ENCODE measurements around the gene TUBA1A. TPM values are rescaled to one million over a fixed set of nuclear protein-coding genes. Genes with fewer than 3 reads are reported as not detected.
"Not testable (repeated sequence)": the region's sequence is repeated elsewhere in the genome, so short reads cannot be mapped to it uniquely, and the experiment has no call there.

Gene TUBA1A
- total and polyA plus RNA-seq, 3 donors from 2014 or later = 156 to 282 (median 269) TPM

GRCh38 chr12:49138999-49139398 lies 49.9 kb downstream of the TUBA1A start:
- Histone ChIP-seq H3K36me3 (ENCODE audit: low read depth, missing control alignments) (no peaks in the 10 kb centered on the region), H3K4me1 (no peaks in the 10 kb centered on the region), H3K9me3 (no peaks in the 10 kb centered on the region), H3K27me3 (no peaks in the 10 kb centered on the region), H3K27ac (no peak overlapping the region), H3K4me3 (no peak overlapping the region)
- no peak for TF ChIP-seq CTCF (IDR thresholded peaks at IDR 0.05)
- no peak for TF ChIP-seq POLR2A (IDR thresholded peaks at IDR 0.05)
- 89 to 91% methylated on average over 2 of the region's 2 CpGs for WGBS, 2 donors
- no peak for DNase-seq
- intact Hi-C loops (cut with DNase I; ENCODE audit: low total_unique reads) = no loop called here

GRCh38 chr12:49138587-49138986 lies 50.3 kb downstream of the TUBA1A start:
- no peak overlapping the region for H3K4me3 ChIP-seq
- H3K36me3 ChIP-seq (ENCODE audit: low read depth, missing control alignments) = no peaks in the 10 kb centered on the region
- no peaks in the 10 kb centered on the region for H3K27me3 ChIP-seq
- no peak for TF ChIP-seq POLR2A (IDR thresholded peaks at IDR 0.05)
- no peak for TF ChIP-seq CTCF (IDR thresholded peaks at IDR 0.05)
- intact Hi-C loops (cut with DNase I; ENCODE audit: low total_unique reads) = no loop called here
- 49 to 51% methylated on average over 2 of the region's 2 CpGs for WGBS, 2 donors
- DNase-seq = peak; percentile 55
- no peaks in the 10 kb centered on the region for H3K4me1 ChIP-seq
- H3K27ac ChIP-seq = no peak overlapping the region
- H3K9me3 ChIP-seq = no peaks in the 10 kb centered on the region

DNA sequence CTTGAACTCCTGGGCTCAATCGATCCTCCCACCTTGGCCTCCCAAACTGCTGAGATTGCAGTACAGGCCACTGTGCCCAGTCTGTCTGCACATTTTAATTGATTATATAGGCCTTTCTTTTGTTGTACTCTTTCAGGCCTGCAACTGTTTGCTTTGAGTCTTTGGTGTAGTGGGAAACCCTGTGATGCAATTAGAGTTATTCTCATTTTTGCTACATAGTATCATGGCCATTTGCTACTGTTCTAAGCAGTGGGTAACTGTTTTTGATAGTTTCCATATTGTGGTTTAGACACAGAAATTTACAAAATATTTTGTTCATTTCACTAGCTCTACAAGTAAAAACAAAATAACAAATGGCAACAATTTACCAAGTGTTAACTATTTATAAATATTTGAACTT lies 51.4 kb downstream of the TUBA1A start:
- intact Hi-C loops (cut with DNase I; ENCODE audit: low total_unique reads) = no loop called here
- H3K9me3 ChIP-seq = no peaks in the 10 kb centered on the region
- DNase-seq = no peak
- no peaks in the 10 kb centered on the region for H3K27me3 ChIP-seq
- 72 to 74% methylated on average over 1 of the region's 1 CpG for WGBS, 2 donors
- H3K4me1 ChIP-seq = peaks cover 6% of the 10 kb centered on the region
- H3K36me3 ChIP-seq (ENCODE audit: low read depth, missing control alignments) = no peaks in the 10 kb centered on the region
- H3K4me3 ChIP-seq = no peak overlapping the region
- TF ChIP-seq POLR2A (IDR thresholded peaks at IDR 0.05) = no peak
- TF ChIP-seq CTCF (IDR thresholded peaks at IDR 0.05) = no peak
- H3K27ac ChIP-seq = peak overlapping the region; percentile 31 to 85

DNA sequence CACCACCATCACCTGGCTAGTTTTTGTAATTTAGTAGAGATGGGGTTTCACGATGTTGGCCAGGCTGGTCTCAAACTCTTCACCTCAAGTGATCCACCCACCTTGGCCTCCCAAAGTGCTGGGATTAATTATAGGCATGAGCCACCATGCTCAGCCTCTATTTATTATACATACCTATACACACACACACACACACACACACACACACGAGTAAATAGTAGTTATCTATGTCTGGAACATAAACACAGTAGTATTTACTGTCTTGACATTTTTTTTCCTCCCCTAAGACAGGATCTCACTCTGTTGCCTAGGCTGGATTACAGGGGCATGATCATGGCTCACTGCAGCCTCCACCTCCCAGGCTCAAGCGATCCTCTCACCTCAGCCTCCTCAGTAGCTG lies 51.9 kb downstream of the TUBA1A start:
- H3K9me3 ChIP-seq; DNase-seq; intact Hi-C loops (cut with DNase I; ENCODE audit: low total_unique reads); H3K27me3 ChIP-seq; H3K4me3 ChIP-seq; H3K36me3 ChIP-seq (ENCODE audit: low read depth, missing control alignments): not testable (repeated sequence)
- Histone ChIP-seq H3K27ac (peak overlapping the region; percentile 31 to 85), H3K4me1 (peaks cover 11% of the 10 kb centered on the region)
- WGBS, 2 donors = 85 to 88% methylated on average over 3 of the region's 3 CpGs

Small RNA genes within 50 kb of the gene (small RNA-seq; reads per million reads assigned to genes)
- gene RF00017 = 0 reads per million in 2 donors

Other genes starting within 250 kb of the TUBA1A start
- 10 to 100 TPM; 78.3 to 92.9 TPM for gene ARF3, start 231.6 kb downstream of the TUBA1A start, total RNA-seq
- 134 TPM for gene ARF3, start 231.6 kb downstream of the TUBA1A start, polyA plus RNA-seq (ENCODE audit: insufficient read depth, low read depth, low replicate concordance)
- 1 to 10 TPM; 1.1 to 3.1 TPM for gene WNT10B, start 217.3 kb downstream of the TUBA1A start, total RNA-seq
- gene WNT10B, start 217.3 kb downstream of the TUBA1A start, polyA plus RNA-seq (ENCODE audit: insufficient read depth, low read depth, low replicate concordance) = 1.8 TPM
- gene WNT1, start 210.8 kb downstream of the TUBA1A start, total RNA-seq = 1 to 10 TPM; 1.2 to 1.4 TPM
- gene WNT1, start 210.8 kb downstream of the TUBA1A start, polyA plus RNA-seq (ENCODE audit: insufficient read depth, low read depth, low replicate concordance) = 0.62 TPM
- under 1 TPM; 0.31 to 0.55 TPM for gene DDN, start 189.7 kb downstream of the TUBA1A start, total RNA-seq
- gene DDN, start 189.7 kb downstream of the TUBA1A start, polyA plus RNA-seq (ENCODE audit: insufficient read depth, low read depth, low replicate concordance) = 0.96 TPM
- 10 to 100 TPM; 52.7 to 59.6 TPM for gene PRKAG1, start 170.3 kb downstream of the TUBA1A start, total RNA-seq
- gene PRKAG1, start 170.3 kb downstream of the TUBA1A start, polyA plus RNA-seq (ENCODE audit: insufficient read depth, low read depth, low replicate concordance) = 80.7 TPM
- 100 to 1,000 TPM; 148 to 169 TPM for gene KMT2D, start 128.3 kb downstream of the TUBA1A start, total RNA-seq
- gene KMT2D, start 128.3 kb downstream of the TUBA1A start, polyA plus RNA-seq (ENCODE audit: insufficient read depth, low read depth, low replicate concordance) = 67.1 TPM
- gene RHEBL1, start 119.1 kb downstream of the TUBA1A start, total RNA-seq = 1 to 10 TPM; 1.7 to 5.9 TPM
- gene RHEBL1, start 119.1 kb downstream of the TUBA1A start, polyA plus RNA-seq (ENCODE audit: insufficient read depth, low read depth, low replicate concordance) = 1.5 TPM
- 100 to 1,000 TPM in 1 of 2 donors, 10 to 100 TPM in 1; 97.6 to 148 TPM for gene DHH, start 94.3 kb downstream of the TUBA1A start, total RNA-seq
- 40.0 TPM for gene DHH, start 94.3 kb downstream of the TUBA1A start, polyA plus RNA-seq (ENCODE audit: insufficient read depth, low read depth, low replicate concordance)
- 100 to 1,000 TPM; 223 to 265 TPM for gene LMBR1L, start 78.2 kb downstream of the TUBA1A start, total RNA-seq
- 178 TPM for gene LMBR1L, start 78.2 kb downstream of the TUBA1A start, polyA plus RNA-seq (ENCODE audit: insufficient read depth, low read depth, low replicate concordance)
- gene TUBA1B, start 57.7 kb downstream of the TUBA1A start, total RNA-seq = 1,000 to 10,000 TPM in 1 of 2 donors, 100 to 1,000 TPM in 1; 642 to 1,178 TPM
- 894 TPM for gene TUBA1B, start 57.7 kb downstream of the TUBA1A start, polyA plus RNA-seq (ENCODE audit: insufficient read depth, low read depth, low replicate concordance)
- gene TUBA1C, start 76.0 kb upstream of the TUBA1A start, total RNA-seq = 10 to 100 TPM; 72.5 to 78.2 TPM
- 128 TPM for gene TUBA1C, start 76.0 kb upstream of the TUBA1A start, polyA plus RNA-seq (ENCODE audit: insufficient read depth, low read depth, low replicate concordance)
- 10 to 100 TPM; 36.5 to 50.0 TPM for gene PRPH, start 106.1 kb upstream of the TUBA1A start, total RNA-seq
- 112 TPM for gene PRPH, start 106.1 kb upstream of the TUBA1A start, polyA plus RNA-seq (ENCODE audit: insufficient read depth, low read depth, low replicate concordance)
- 10 to 100 TPM; 22.8 to 36.1 TPM for gene TROAP, start 134.2 kb upstream of the TUBA1A start, total RNA-seq
- gene TROAP, start 134.2 kb upstream of the TUBA1A start, polyA plus RNA-seq (ENCODE audit: insufficient read depth, low read depth, low replicate concordance) = 61.7 TPM
- 1 to 10 TPM; 3.3 to 5.5 TPM for gene C1QL4, start 148.1 kb upstream of the TUBA1A start, total RNA-seq
- 2.9 TPM for gene C1QL4, start 148.1 kb upstream of the TUBA1A start, polyA plus RNA-seq (ENCODE audit: insufficient read depth, low read depth, low replicate concordance)
- gene DNAJC22, start 157.8 kb upstream of the TUBA1A start, total RNA-seq = 1 to 10 TPM in 1 of 2 donors, under 1 TPM in 1; 0.87 to 1.1 TPM
- gene DNAJC22, start 157.8 kb upstream of the TUBA1A start, polyA plus RNA-seq (ENCODE audit: insufficient read depth, low read depth, low replicate concordance) = 3.5 TPM
- gene SPATS2, start 178.4 kb upstream of the TUBA1A start, total RNA-seq = 10 to 100 TPM; 47.1 to 65.0 TPM
- 67.5 TPM for gene SPATS2, start 178.4 kb upstream of the TUBA1A start, polyA plus RNA-seq (ENCODE audit: insufficient read depth, low read depth, low replicate concordance)